GM18873 (cell line): ENCODE data around the gene SOX1.

Experiments used
- ATAC-seq: cut with Tn5 transposase; IDR thresholded peaks from one replicate; pipeline ENCODE4 v1.9.1; 2021; ENCODE audit warnings: mild to moderate bottlenecking, moderate library complexity, moderate number of reproducible peaks; ENCODE audit not compliant: unreplicated experiment, low FRiP score

SOX1 gene

DNA sequence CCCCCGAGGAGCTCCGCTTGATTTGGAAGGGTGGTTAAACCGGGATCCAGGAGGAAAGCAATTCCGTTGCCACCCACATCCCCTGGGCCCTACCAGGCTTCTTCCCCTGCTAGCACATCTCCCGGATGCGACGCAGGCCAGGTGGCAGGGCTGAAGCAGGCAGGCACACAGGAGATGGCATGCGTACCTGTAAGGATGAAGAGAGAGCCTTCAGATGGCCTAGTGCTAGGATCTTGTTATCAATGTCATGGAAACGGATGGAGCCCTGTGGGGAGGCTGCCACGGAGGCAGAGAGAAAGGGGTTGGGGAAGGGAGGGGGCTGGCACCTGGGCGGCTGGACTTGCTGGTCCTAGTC, 8.5 kb upstream of the SOX1 start:
- no peak for ATAC-seq

DNA sequence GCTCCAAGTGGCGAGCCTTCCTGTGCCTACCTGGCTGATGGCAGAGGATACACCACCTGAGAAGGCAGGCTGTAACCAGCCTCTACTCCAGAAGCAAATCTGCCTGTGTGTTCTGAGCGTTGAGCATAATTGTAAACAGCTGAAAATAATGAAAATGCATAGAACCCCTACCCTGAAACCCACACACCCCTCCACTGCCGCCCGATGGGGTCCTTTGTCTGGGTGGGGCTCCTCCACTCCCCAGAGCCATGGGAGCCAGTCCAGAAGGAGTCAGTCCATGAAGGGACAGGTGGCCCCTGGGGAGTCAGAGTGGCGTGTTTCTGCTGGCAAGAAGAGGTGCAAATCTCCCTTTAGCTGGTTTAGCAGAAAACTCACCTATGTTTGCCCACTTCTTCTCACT, 8.0 kb upstream of the SOX1 start:
- no peak for ATAC-seq

DNA sequence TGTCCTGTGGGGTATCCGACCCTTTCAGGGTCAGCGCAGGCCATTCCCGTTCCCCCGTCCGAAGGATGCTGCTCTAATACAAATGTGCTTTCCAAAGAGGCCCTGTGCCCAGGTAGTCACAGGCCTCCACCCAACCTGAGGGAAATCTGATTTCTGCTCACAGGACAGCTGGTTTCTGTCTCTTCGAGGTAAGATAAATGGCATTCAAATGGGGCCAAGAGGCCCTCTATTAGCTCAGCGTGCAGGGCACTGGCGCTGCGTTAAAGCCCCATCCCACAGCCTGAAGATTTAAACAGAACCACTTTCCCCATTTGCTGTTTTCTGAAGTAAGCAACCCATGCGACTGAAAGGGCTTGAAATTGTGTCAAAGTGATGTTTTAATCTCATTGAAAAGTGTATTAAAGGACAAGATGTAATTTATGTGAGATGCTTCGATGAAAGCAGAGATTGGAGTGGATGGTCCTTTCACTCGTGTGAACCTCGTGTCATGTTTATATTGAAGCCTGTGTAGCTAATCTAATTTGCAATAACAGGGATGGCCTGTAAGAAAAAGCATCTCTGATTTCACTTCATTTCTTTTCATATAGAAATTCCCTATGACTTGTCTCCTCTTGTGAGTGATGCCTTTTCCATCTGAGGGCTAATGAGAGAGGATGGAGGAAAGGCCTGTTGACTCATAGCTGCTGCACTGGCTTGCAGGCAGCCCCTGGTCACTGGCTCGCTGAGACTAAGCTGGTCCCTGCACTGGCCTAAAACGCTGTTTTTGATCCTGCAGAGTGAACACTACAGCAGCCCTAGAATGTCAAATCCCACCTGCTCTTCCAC, 7.3 kb upstream of the SOX1 start:
- no peak for ATAC-seq

DNA sequence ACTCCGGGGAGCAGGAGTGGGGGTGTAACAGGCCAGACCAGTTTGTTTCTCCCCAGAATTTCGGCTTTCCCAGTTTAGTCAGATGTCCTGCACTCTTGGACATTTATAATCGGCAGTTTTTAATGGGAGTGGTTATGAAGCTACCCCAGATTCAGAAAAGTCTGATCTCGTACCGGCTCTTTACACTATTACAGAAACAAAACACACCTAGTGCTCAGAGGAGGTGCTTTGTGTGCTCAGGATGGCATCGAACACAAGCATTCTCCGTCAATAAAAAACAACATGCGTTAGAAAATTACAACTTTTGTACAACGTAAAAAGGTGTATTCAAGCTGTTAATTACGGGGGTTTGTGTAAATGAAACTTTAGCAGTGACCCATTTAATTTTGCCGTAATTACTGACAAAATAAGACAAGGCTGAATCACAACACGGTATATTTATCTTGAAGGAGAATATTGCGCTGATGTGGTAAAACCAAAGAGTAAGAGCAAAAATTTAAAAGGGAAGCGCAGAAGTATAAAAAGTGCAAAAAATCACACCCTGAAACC, 6.6 kb upstream of the SOX1 start:
- no peak for ATAC-seq

DNA sequence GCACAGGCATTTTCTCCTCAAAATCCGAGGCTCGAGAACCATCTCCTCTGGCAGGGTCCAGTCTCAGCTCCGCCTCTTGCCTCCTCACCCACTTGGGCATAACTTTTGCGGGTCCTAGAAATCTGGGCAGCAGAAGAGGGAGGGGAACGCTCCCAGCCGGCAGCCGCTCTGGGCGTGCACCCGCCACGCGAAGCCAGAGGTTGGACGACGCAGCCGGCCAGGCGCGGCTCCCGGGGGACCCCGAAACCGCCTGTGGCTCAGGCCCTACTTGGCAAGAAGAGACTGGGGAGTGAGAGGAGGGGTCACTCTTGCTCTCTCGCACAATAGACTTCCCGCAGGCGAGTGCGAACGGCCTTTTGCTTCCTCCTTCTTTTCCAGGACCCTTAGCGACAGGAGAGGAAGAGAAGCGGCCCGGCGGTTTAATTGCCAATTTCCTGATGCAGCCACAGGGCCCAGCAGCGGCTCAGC, 6.0 kb upstream of the SOX1 start:
- ATAC-seq: no peak

DNA sequence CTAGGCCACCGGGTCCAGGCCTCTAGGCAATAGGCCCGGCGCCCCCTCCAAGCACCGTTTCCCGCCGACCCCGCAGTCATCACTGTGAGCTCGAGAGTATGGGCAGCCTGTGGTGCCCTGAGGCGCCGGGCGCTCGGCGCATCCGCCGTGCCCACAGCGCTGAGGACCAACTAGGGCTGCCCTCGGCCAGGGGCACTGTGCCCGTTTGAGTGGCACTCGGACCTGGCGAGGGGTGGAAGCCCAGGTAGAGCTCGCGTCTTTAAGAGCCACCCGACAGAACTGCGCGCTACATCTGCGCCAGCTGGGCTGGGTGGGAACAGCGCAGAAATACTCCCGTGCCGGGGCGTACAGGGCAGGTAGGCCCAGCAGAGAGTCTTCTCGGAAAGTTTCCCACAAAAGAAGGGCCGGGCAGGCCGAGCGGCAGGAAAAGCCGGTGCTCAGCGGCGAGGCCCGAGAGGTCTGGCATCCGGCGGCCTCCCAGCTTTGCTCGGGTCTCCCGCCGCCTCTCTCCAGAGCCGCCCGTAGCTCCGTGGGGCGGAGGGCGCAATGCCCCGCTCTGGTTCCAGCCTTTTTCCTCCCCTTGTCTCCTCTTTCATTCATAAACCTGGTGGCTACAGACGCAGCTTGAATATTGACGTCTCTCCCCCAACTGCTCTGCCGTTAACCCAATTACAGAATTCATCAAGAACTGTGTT, 5.4 kb upstream of the SOX1 start:
- ATAC-seq: no peak

DNA sequence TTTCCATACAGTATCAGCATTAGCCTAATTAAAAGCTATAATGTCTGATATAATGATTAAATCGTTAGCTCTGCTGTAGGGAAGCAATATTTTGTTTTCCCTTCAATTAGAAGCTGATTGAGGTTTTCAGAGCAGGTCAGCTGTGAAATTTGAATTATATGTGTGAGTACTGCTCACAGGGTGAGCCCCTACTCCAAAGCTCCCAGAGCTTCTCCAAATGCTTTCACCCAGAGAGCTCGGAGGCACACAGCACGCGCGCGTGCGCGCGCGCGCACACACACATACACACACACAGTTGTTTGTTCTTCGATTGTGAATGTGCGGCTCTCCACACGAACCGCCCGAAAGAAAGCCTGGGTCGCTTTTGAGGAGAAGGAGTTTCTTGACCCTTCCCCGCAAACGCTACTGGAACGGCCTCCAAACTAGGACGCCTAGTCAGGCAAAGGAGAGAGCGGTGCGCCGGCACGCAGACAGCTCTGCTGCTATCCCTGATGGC, 4.8 kb upstream of the SOX1 start:
- no peak for ATAC-seq

DNA sequence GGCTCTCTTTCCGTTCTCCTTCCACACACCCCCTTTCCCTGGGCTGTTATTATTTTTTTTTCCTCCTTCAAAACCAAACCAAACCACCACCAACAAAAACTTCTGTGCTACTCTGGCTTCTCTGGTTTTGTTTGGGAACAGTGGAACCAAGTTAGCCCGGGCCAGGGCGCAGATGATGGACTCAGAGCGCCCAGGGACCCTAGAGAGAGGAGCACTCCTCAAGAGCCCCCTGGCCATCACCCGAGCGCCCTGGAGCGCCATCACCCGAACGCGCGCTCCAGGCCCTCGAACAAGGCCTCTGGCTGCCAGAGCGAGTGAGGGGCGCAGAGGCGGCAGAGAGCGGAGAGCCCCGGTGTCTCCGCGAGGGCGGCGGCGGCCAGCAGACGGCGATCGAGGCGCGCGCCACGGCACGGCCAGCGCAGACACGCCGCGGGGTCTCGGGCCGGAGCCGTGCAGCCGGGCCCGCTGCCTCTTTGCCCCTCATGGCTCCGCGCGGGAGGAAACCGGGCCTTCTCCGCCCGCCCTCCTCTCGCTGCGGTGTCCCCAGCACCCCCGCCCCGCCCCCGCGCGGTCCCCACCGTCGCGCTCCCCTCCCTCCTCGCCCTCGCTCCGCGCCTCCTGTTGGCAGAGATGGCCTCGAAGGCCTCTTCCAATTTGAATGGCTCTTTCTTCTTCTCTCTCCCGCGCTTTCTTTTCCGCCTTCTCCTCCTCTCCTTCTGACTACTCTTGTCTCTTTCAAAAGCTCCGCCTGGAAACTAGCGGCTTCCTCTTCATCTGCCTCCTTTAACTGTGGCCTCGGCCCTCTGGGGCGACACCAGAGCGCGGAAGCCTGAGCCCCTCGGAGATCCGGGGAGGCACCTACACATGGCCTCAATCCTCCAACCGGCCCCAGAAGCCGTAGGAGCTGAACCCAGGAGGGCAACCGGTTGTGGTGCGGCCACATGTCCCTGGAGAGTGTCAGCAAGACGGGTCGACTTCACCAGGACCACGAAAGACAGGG, 4.1 kb upstream of the SOX1 start:
- no peak for ATAC-seq

DNA sequence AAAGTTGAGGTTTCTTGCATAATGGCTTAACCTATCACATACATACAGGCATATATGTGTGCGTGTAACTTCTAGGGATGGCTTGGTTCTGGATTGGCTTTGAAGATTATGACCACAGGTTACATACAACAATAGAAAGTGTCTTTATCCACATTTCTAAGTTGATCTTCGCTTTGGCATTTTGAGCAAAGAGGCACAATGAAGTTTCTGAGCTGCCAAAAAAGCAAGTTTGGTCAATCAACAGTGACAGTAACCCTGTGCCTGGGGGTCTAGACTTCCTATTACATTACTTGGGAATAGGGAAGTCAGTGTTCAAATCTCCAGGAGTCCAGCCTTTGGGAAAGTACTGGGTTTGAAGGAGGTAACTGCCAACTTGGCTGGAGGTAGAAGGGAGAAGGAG, 3.1 kb upstream of the SOX1 start:
- ATAC-seq: no peak

DNA sequence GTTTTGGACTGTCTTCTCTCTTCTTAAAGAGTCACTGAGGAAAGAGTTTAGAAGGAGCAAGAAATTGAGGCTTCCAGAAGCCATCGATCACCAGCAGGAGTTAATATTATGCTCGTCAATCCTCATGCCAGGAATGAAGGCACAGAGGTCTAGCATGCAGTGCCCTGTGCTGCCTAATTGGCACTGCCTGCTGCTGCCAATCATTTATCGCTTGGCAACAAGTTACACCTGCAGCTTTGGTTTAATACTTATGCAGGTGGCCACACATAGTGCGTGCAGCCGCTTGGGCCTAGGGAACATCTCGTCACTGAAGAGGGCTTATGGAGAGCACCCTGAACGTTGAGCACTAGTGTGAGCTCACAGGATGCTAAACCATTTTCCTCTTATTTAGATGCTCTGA, 2.7 kb upstream of the SOX1 start:
- no peak for ATAC-seq

DNA sequence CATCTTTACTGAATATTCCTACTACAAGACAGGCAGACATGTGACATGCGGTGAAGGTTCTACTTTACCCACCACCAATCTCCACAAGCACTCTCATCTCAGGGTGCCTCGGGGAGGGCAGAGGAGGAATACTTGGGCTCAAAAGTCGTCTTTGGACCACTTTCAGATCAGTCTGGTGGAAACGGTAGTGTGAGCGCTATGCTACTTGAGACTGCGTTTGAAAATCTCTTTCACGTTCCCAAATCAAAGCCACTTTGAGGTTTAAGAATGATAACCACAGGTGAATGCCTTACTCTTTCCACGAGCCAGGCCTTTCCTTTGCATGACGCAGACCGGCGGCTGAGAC, 1.5 kb upstream of the SOX1 start:
- ATAC-seq: no peak

DNA sequence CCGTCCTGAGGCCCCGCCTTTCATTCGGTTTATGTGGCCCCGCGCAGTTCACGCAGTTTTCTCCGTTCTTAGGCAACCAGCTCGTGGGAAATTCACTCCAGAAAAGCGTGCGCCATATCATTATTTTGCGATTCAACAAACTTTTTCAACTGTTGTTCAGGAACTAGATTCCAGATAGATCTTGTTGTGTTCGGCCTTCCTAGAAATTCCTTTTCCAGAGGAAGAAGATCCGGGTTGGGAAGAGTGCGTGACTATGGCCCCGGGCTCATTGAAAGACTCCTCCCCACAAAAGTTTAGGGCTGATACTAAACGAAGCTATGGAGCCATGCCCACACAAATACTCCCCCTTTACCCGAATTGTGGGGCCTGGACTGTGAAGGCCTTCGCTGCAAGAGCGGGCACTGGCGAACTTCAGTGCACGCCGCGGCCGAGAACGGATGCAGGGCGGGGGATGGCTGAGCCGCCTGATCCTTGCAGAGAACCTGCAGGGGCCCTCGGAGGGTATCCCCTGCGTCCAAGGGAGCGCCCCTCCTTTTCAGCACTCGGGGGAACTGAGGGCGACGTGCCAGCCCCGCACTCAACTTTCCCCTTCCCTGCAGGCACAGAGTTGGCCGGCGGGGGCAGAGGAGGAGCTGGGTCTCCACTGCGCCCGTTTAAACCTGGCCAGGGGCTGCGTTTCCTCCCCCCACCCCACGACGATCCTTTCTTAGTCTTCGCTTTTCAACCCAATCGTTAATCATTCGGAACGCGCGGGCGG, 904 bp upstream of the SOX1 start:
- ATAC-seq: no peak

DNA sequence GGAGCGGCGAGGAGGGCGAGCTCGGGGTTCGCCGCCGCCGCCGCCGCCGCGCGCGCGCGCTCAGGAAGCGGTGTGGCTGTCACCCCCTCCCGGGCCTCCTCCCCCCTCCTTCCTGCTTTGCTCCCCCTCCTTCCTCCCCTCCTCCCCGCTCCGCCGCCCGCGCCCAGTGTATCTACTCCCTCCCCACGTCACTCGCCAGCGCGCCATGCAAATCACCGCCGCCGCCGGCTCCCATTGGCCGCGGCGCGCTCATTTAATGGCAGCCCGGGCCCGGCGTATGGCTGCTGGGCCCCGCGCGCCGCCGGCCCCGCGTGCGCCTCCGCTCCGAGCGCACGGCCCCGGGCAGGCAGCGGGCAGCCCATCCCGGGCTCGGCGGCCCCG, 335 bp upstream of the SOX1 start:
- no peak for ATAC-seq

DNA sequence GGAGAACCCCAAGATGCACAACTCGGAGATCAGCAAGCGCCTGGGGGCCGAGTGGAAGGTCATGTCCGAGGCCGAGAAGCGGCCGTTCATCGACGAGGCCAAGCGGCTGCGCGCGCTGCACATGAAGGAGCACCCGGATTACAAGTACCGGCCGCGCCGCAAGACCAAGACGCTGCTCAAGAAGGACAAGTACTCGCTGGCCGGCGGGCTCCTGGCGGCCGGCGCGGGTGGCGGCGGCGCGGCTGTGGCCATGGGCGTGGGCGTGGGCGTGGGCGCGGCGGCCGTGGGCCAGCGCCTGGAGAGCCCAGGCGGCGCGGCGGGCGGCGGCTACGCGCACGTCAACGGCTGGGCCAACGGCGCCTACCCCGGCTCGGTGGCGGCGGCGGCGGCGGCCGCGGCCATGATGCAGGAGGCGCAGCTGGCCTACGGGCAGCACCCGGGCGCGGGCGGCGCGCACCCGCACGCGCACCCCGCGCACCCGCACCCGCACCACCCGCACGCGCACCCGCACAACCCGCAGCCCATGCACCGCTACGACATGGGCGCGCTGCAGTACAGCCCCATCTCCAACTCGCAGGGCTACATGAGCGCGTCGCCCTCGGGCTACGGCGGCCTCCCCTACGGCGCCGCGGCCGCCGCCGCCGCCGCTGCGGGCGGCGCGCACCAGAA, 1.1 kb downstream of the SOX1 start:
- no peak for ATAC-seq

DNA sequence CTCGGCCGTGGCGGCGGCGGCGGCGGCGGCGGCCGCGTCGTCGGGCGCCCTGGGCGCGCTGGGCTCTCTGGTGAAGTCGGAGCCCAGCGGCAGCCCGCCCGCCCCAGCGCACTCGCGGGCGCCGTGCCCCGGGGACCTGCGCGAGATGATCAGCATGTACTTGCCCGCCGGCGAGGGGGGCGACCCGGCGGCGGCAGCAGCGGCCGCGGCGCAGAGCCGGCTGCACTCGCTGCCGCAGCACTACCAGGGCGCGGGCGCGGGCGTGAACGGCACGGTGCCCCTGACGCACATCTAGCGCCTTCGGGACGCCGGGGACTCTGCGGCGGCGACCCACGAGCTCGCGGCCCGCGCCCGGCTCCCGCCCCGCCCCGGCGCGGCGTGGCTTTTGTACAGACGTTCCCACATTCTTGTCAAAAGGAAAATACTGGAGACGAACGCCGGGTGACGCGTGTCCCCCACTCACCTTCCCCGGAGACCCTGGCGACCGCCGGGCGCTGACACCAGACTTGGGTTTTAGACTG, 1.7 kb downstream of the SOX1 start:
- no peak for ATAC-seq

DNA sequence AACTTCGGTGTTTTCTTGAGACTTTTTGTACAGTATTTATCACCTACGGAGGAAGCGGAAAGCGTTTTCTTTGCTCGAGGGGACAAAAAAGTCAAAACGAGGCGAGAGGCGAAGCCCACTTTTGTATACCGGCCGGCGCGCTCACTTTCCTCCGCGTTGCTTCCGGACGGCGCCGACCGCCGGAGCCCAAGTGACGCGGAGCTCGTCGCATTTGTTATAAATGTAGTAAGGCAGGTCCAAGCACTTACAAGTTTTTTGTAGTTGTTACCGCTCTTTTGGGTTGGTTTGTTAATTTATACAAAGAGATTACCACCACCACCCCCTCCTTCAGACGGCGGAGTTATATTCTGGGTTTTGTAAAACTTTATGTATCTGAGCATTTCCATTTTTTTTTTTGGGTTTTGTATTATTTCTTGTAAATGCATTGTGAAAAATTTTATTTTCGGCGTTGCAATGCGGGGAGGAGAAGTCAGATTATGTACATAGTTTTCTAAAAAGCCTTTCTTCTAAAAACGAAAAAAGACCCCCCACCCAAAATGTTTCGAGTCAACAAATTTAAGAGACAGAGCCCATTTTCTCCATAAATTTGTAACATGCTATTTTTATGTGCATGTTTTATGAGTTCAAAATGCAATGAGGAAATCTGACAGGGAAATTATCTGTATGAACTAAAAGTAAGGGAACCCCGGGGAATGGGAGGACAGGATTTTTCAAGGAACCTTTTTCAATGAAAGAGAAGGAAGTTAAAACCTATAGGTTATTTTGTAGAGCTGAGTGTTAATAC, 2.3 kb downstream of the SOX1 start:
- ATAC-seq: no peak

DNA sequence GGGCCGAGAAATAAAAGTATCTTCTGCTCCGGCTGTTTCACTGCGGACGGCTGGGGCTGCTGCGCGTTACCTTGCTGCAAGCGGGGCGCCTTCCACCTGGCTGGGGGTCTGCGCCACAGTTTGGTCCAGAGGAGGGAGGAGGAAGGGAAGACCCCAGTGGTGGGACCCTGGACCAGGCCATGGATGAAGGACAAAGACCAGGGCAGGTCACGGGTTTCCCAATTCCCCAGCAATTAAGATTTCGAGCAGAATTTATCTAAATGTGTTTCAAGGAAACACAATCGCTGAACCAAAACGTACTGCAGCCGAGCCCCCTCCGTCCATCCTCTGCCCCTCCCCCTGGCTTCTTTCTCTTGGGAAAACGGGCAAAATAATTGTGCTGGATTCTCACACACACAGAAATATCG, 2.9 kb downstream of the SOX1 start:
- ATAC-seq: no peak

DNA sequence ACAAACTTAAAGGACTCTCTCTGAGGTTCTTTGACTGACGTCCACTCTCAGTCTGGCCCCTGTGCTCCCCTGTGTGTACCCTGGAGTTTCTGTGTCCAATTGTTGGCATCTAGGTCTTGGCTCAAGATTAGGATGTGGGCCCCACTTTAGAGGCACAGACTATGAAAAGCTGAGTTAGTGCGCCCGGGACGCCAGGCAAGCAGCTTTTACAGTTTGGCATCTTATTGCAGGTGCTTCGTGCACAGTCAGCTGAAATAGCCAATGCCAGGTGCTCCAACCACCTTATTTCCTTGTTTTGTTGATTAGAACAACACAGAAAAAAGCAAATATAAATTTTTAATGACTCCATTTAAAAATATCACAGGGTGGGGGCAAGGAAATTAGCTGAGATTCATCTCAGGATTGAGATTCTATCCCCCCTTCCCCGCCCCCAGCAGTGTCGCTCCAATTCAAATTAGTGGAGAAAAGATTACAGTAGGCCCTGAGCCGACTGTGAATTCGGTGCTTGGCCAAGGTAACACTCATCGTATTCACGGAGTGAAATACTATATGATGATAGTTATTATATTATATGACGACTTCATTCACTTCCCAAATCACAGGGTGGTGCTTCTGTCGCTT, 4.3 kb downstream of the SOX1 start:
- no peak for ATAC-seq
